SK-N-SH (cell line): ENCODE data around the gene OVOL3.
"Not testable (repeated sequence)": the region's sequence is repeated elsewhere in the genome, so short reads cannot be mapped to it uniquely, and the experiment has no call there.

Experiments used
- CTCF ChIP-seq: fragments of 200-600 bp; sonication (generic); IDR thresholded peaks from 2 replicates; pipeline ENCODE4 v1.6.1; 2017; ENCODE audit warnings: antibody characterized with exemption, mild to moderate bottlenecking, moderate library complexity
- EP300 ChIP-seq, 2 experiments: IDR thresholded peaks; 2 replicates each; pipeline versions ENCODE4 v1.4.0 to v1.6.1; 2012; ENCODE audit warnings: borderline replicate concordance in 1 of 2, low read depth in 1 of 2, low read length in 1 of 2
- EZH2phosphoT487 ChIP-seq: fragments of 200-600 bp; sonication (generic); IDR thresholded peaks from 2 replicates; pipeline ENCODE4 v1.6.1; 2017; ENCODE audit warnings: low read depth, mixed run types, mild to moderate bottlenecking, antibody characterized with exemption, moderate library complexity, borderline replicate concordance
- FOXM1 ChIP-seq: IDR thresholded peaks from 2 replicates; pipeline ENCODE4 v1.4.0; 2012; ENCODE audit warnings: low read depth, mild to moderate bottlenecking
- GABPA ChIP-seq: IDR thresholded peaks from 2 replicates; pipeline ENCODE4 v1.4.0; 2012; ENCODE audit warnings: low read depth, mild to moderate bottlenecking
- MAX ChIP-seq: IDR thresholded peaks from 2 replicates; pipeline ENCODE4 v1.4.0; 2012; ENCODE audit warnings: low read depth
- POLR2AphosphoS5 ChIP-seq: IDR thresholded peaks from 2 replicates; pipeline ENCODE4 v1.6.1; 2012; ENCODE audit warnings: low read depth, low read length
- RAD21 ChIP-seq: IDR thresholded peaks from 2 replicates; pipeline ENCODE4 v1.6.1; 2012; ENCODE audit warnings: mild to moderate bottlenecking, low read length
- REST ChIP-seq: IDR thresholded peaks from 2 replicates; pipeline ENCODE4 v1.6.1; 2012; ENCODE audit warnings: mild to moderate bottlenecking, low read depth, low read length, moderate library complexity
- SIN3A ChIP-seq: IDR thresholded peaks from 2 replicates; pipeline ENCODE4 v1.6.1; 2012; ENCODE audit warnings: low read depth, mild to moderate bottlenecking, low read length, moderate library complexity, borderline replicate concordance

- TF ChIP-seq REST; CTCF; GABPA; EP300 (IDR thresholded peaks at IDR 0.05; ENCODE audit: borderline replicate concordance in 1 of 2, low read depth in 1 of 2, low read length in 1 of 2); POLR2AphosphoS5; RAD21; SIN3A; FOXM1; EZH2phosphoT487; MAX: not testable (repeated sequence)
Observed at GRCh38 chr19:36068810-36069499, 42.0 kb upstream of the OVOL3 start.
